GM12875 (cell line): ENCODE results near the gene CDH4.

Source experiments
- H3K4me3 ChIP-seq: one replicate; pipeline ENCODE4 v1.5.1; 2011; ENCODE audit warnings: low read depth, low read length, control low read depth
- CTCF ChIP-seq: IDR thresholded peaks from 2 replicates; pipeline ENCODE4 v1.5.1; 2011; ENCODE audit warnings: low read depth, mild to moderate bottlenecking, control low read depth, inconsistent platforms, low read length, moderate library complexity, borderline replicate concordance; ENCODE audit not compliant: insufficient read depth

Gene CDH4

GRCh38 chr20:61372137-61373054 lies 120.3 kb downstream of the CDH4 start:
- no peak overlapping the region for H3K4me3 ChIP-seq

GRCh38 chr20:61373055-61373399 lies 121.0 kb downstream of the CDH4 start:
- no peak overlapping the region for H3K4me3 ChIP-seq
- TF ChIP-seq CTCF, result no peak

More at GRCh38 chr20:61372137-61373054, 120.3 kb downstream of the CDH4 start:
- no peak for TF ChIP-seq CTCF

- no peak for TF ChIP-seq CTCF
These were observed 122.0 kb downstream of the CDH4 start for GRCh38 chr20:61373956-61374545.

GRCh38 chr20:61376541-61377240 lies 124.6 kb downstream of the CDH4 start:
- TF ChIP-seq CTCF, result no peak
- no peak overlapping the region for H3K4me3 ChIP-seq

More at GRCh38 chr20:61373956-61374545, 122.0 kb downstream of the CDH4 start:
- H3K4me3 ChIP-seq, result no peak overlapping the region

- no peak for TF ChIP-seq CTCF
- no peak overlapping the region for H3K4me3 ChIP-seq
These were observed 126.8 kb downstream of the CDH4 start for GRCh38 chr20:61378694-61379355.

- no peak overlapping the region for H3K4me3 ChIP-seq
- no peak for TF ChIP-seq CTCF
These were observed 128.0 kb downstream of the CDH4 start for GRCh38 chr20:61379898-61380544.
